WTC11 (cell line): ENCODE measurements around the gene TMEM59L.

ENCODE experiments used
- GABPB1 ChIP-seq: sonication (generic); formaldehyde crosslinking; IDR thresholded peaks from 2 replicates; pipeline ENCODE4 v1.8.1; 2023; ENCODE audit warnings: mild to moderate bottlenecking, missing genetic modification reagents
- ZNF423 ChIP-seq: fragments of 250-450 bp; sonication (Bioruptor Pico); IDR thresholded peaks from 2 replicates; pipeline ENCODE4 v2.1.2; 2022; ENCODE audit warnings: mild to moderate bottlenecking, moderate library complexity
- TF ChIP-seq, protein P1 (sequence below): fragments of 200-600 bp; IDR thresholded peaks from 2 replicates; pipeline ENCODE4 v1.8.0; 2022; ENCODE audit warnings: antibody characterized with exemption
- TF ChIP-seq, protein P2 (sequence below): sonication (generic); formaldehyde crosslinking; IDR thresholded peaks from 2 replicates; pipeline ENCODE4 v1.8.1; 2023; ENCODE audit warnings: mild to moderate bottlenecking, missing genetic modification reagents
- TF ChIP-seq, protein P3 (sequence below): sonication (generic); formaldehyde crosslinking; conservative IDR thresholded peaks from 2 replicates; pipeline ENCODE4 v1.8.1; 2023; ENCODE audit warnings: mild to moderate bottlenecking, low read depth, missing genetic modification reagents, moderate library complexity
- TF ChIP-seq, protein P4 (sequence below): sonication (generic); formaldehyde crosslinking; IDR thresholded peaks from 2 replicates; pipeline ENCODE4 v1.8.0; 2022; ENCODE audit warnings: mild to moderate bottlenecking, missing genetic modification reagents
- TF ChIP-seq, protein P5 (sequence below): sonication (generic); formaldehyde crosslinking; IDR thresholded peaks from 2 replicates; pipeline ENCODE4 v1.8.1; 2022; ENCODE audit warnings: mild to moderate bottlenecking, missing genetic modification reagents, moderate library complexity, borderline replicate concordance

DNA sequence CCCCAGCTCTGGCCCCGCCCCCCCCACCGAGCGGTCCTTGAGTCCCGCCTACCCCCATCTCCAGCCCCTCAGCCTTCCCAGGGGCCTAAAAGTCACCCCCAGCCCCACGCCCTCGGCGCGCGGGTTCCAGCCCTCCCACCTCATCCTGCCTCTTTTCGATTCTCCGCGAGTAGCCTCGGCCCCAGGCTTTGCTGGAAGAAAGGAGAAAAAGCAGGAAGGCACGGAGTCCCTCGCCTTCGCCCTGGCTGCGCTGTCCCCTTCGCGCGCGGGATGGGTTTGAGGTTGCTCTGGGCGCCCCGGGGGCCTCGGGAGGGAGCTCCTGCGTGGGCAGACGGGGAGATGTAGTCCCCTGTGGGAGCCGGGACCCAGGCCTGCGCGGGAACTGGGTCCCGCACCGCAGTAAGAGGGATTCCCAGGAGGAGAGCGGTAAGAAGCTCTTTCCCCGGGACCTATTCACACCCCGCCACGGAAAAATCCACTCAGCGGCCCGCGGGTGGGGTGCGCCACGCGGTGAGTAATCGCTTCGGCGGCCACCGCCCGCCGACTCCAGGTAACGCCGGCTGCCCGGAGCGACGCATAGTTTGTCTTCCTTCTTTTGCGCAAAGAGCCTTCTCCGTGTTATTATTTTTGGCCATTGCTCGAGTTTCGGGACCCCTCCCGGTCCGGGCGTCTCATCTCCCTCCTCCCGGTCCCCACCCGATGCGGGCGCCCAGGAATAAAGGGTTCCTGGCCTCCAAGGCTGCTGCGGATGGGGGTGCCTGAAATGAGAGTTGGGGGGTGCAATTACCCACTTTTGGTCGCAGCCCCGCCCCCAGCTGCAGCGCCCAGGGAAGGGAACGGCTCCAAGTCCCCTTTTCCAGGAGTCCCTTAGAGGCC, 5.2 kb upstream of the TMEM59L start:
- TF ChIP-seq, protein P1, sequence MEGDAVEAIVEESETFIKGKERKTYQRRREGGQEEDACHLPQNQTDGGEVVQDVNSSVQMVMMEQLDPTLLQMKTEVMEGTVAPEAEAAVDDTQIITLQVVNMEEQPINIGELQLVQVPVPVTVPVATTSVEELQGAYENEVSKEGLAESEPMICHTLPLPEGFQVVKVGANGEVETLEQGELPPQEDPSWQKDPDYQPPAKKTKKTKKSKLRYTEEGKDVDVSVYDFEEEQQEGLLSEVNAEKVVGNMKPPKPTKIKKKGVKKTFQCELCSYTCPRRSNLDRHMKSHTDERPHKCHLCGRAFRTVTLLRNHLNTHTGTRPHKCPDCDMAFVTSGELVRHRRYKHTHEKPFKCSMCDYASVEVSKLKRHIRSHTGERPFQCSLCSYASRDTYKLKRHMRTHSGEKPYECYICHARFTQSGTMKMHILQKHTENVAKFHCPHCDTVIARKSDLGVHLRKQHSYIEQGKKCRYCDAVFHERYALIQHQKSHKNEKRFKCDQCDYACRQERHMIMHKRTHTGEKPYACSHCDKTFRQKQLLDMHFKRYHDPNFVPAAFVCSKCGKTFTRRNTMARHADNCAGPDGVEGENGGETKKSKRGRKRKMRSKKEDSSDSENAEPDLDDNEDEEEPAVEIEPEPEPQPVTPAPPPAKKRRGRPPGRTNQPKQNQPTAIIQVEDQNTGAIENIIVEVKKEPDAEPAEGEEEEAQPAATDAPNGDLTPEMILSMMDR, result no peak
- TF ChIP-seq, protein P2, sequence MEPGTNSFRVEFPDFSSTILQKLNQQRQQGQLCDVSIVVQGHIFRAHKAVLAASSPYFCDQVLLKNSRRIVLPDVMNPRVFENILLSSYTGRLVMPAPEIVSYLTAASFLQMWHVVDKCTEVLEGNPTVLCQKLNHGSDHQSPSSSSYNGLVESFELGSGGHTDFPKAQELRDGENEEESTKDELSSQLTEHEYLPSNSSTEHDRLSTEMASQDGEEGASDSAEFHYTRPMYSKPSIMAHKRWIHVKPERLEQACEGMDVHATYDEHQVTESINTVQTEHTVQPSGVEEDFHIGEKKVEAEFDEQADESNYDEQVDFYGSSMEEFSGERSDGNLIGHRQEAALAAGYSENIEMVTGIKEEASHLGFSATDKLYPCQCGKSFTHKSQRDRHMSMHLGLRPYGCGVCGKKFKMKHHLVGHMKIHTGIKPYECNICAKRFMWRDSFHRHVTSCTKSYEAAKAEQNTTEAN, result no peak
- no peak for TF ChIP-seq ZNF423 (CRISPR knock-in tag)
- TF ChIP-seq, protein P3, sequence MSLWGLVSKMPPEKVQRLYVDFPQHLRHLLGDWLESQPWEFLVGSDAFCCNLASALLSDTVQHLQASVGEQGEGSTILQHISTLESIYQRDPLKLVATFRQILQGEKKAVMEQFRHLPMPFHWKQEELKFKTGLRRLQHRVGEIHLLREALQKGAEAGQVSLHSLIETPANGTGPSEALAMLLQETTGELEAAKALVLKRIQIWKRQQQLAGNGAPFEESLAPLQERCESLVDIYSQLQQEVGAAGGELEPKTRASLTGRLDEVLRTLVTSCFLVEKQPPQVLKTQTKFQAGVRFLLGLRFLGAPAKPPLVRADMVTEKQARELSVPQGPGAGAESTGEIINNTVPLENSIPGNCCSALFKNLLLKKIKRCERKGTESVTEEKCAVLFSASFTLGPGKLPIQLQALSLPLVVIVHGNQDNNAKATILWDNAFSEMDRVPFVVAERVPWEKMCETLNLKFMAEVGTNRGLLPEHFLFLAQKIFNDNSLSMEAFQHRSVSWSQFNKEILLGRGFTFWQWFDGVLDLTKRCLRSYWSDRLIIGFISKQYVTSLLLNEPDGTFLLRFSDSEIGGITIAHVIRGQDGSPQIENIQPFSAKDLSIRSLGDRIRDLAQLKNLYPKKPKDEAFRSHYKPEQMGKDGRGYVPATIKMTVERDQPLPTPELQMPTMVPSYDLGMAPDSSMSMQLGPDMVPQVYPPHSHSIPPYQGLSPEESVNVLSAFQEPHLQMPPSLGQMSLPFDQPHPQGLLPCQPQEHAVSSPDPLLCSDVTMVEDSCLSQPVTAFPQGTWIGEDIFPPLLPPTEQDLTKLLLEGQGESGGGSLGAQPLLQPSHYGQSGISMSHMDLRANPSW (CRISPR knock-in tag), result no peak
- TF ChIP-seq, protein P4, sequence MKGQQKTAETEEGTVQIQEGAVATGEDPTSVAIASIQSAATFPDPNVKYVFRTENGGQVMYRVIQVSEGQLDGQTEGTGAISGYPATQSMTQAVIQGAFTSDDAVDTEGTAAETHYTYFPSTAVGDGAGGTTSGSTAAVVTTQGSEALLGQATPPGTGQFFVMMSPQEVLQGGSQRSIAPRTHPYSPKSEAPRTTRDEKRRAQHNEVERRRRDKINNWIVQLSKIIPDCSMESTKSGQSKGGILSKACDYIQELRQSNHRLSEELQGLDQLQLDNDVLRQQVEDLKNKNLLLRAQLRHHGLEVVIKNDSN (CRISPR knock-in tag), result no peak
- no peak for TF ChIP-seq GABPB1 (CRISPR knock-in tag)
- TF ChIP-seq, protein P5, sequence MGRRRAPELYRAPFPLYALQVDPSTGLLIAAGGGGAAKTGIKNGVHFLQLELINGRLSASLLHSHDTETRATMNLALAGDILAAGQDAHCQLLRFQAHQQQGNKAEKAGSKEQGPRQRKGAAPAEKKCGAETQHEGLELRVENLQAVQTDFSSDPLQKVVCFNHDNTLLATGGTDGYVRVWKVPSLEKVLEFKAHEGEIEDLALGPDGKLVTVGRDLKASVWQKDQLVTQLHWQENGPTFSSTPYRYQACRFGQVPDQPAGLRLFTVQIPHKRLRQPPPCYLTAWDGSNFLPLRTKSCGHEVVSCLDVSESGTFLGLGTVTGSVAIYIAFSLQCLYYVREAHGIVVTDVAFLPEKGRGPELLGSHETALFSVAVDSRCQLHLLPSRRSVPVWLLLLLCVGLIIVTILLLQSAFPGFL (CRISPR knock-in tag), result no peak
